ENCODE results near the gene MAMDC4. TPM values are rescaled to one million over a fixed set of nuclear protein-coding genes. Genes with fewer than 3 reads are reported as not detected.

Gene MAMDC4
- total and polyA plus RNA-seq, 2 of the 8 experiments (the other 6 are each of a cell fraction or from before 2014, with no cell fraction given), result 3.1 to 4.5 TPM

GRCh38 chr9:136814725-136815421 is 37.3 kb upstream of the MAMDC4 start (continued):
- no peak for TF ChIP-seq ATF2 (IDR thresholded peaks at IDR 0.05; ENCODE audit: low read length)
- no peak for TF ChIP-seq BACH1 (IDR thresholded peaks at IDR 0.05; ENCODE audit: low read length)
- TF ChIP-seq YY1 (IDR thresholded peaks at IDR 0.05; ENCODE audit: low read depth, low read length), result no peak
- no peak for TF ChIP-seq SAP30 (IDR thresholded peaks at IDR 0.05; ENCODE audit: insufficient read depth, insufficient replicate concordance, low read length)

All from H1 (cell line).